Neural progenitor cell (in vitro differentiated cells): ENCODE data around the gene NCOR1. TPM values are rescaled to one million over a fixed set of nuclear protein-coding genes. Genes with fewer than 3 reads are reported as not detected.
"Not testable (repeated sequence)": the region's sequence is repeated elsewhere in the genome, so short reads cannot be mapped to it uniquely, and the experiment has no call there.

Source experiments
- DNase-seq: peaks from one replicate; pipeline ENCODE4 v3.0.0-alpha.2; 2016; ENCODE audit warnings: low spot score
- H2AFZ ChIP-seq: fragments of 200-600 bp; sonication (generic); replicated peaks from 2 replicates; pipeline ENCODE4 v1.6.1; 2016; ENCODE audit warnings: antibody characterized with exemption
- H3F3A ChIP-seq: fragments of 200-600 bp; sonication (generic); 2 replicates; pipeline ENCODE4 v1.6.1; 2016; ENCODE audit warnings: antibody characterized with exemption, low read depth
- H3K27ac ChIP-seq: fragments of 200-600 bp; sonication (generic); 2 replicates; pipeline ENCODE4 v1.5.1; 2016; ENCODE audit warnings: mild to moderate bottlenecking
- H3K27me3 ChIP-seq: fragments of 200-600 bp; sonication (generic); 2 replicates; pipeline ENCODE4 v1.6.1; 2016; ENCODE audit warnings: mild to moderate bottlenecking, moderate library complexity
- H3K36me3 ChIP-seq: fragments of 200-600 bp; sonication (generic); 2 replicates; pipeline ENCODE4 v1.5.1; 2016
- H3K4me1 ChIP-seq: fragments of 200-600 bp; sonication (generic); 2 replicates; pipeline ENCODE4 v1.6.1; 2016; ENCODE audit warnings: mixed run types
- H3K4me2 ChIP-seq: fragments of 200-600 bp; sonication (generic); 2 replicates; pipeline ENCODE4 v1.6.1; 2016
- H3K4me3 ChIP-seq: fragments of 200-600 bp; sonication (generic); 2 replicates; pipeline ENCODE4 v1.5.1; 2016
- H3K79me2 ChIP-seq: fragments of 200-600 bp; sonication (generic); 2 replicates; pipeline ENCODE4 v1.6.1; 2016; ENCODE audit warnings: low read depth
- H3K9ac ChIP-seq: fragments of 200-600 bp; sonication (generic); 2 replicates; pipeline ENCODE4 v1.6.1; 2016
- H3K9me3 ChIP-seq: fragments of 200-600 bp; sonication (generic); 2 replicates; pipeline ENCODE4 v1.5.1; 2016; ENCODE audit warnings: low read depth
- H4K20me1 ChIP-seq: fragments of 200-600 bp; sonication (generic); 2 replicates; pipeline ENCODE4 v1.6.1; 2016; ENCODE audit warnings: low read depth
- H3K27ac Mint-ChIP-seq: 3 replicates; pipeline ENCODE4 v1.8.0; 2021; ENCODE audit warnings: mixed read lengths
- H3K27me3 Mint-ChIP-seq: 2 replicates; pipeline ENCODE4 v1.8.0; 2022; ENCODE audit warnings: low read depth, mild to moderate bottlenecking, inconsistent platforms, moderate library complexity, mixed read lengths; ENCODE audit not compliant: insufficient read depth
- H3K36me3 Mint-ChIP-seq: 3 replicates; pipeline ENCODE4 v1.8.0; 2021; ENCODE audit warnings: mixed read lengths
- H3K4me1 Mint-ChIP-seq: 3 replicates; pipeline ENCODE4 v1.8.0; 2021; ENCODE audit warnings: mixed read lengths
- H3K4me3 Mint-ChIP-seq: 3 replicates; pipeline ENCODE4 v1.8.0; 2021; ENCODE audit warnings: mild to moderate bottlenecking, moderate library complexity, mixed read lengths
- H3K9me3 Mint-ChIP-seq: 3 replicates; pipeline ENCODE4 v1.8.0; 2020; ENCODE audit warnings: mixed read lengths
- CTCF ChIP-seq: fragments of 200-600 bp; sonication (generic); IDR thresholded peaks from 2 replicates; pipeline ENCODE4 v1.5.1; 2017; ENCODE audit warnings: antibody characterized with exemption, mild to moderate bottlenecking
- EZH2 ChIP-seq: fragments of 200-600 bp; sonication (generic); IDR thresholded peaks from 2 replicates; pipeline ENCODE4 v1.6.1; 2017; ENCODE audit warnings: antibody characterized with exemption, mild to moderate bottlenecking, moderate library complexity
- EZH2phosphoT487 ChIP-seq: fragments of 200-600 bp; sonication (generic); IDR thresholded peaks from 2 replicates; pipeline ENCODE4 v1.6.1; 2017; ENCODE audit warnings: antibody characterized with exemption
- total RNA-seq: library from RNA; depleted of rRNA; stranded (reverse); fragments of >200 nt; gene quantifications from 2 replicates; pipeline ENCODE4 v1.2.3, GENCODE V29; 2015; ENCODE audit warnings: low replicate concordance

NCOR1 gene
- total RNA-seq, 1 donor from 2014 or later, result 86.8 TPM

GRCh38 chr17:16181581-16181980 lies 33.8 kb downstream of the NCOR1 start:
- no peaks in the 10 kb centered on the region for H3K27me3 ChIP-seq
- no peaks in the 10 kb centered on the region for H3K9me3 ChIP-seq
- H3K27ac ChIP-seq, result no peak overlapping the region
- TF ChIP-seq EZH2phosphoT487, result no peak
- no peak for TF ChIP-seq EZH2
- TF ChIP-seq CTCF, result no peak
- peaks cover 17% of the 10 kb centered on the region for H3K36me3 ChIP-seq
- no peaks in the 10 kb centered on the region for H3F3A ChIP-seq
- Mint-ChIP-seq H3K4me1 (no peaks in the 10 kb centered on the region), H3K4me3 (no peak overlapping the region), H3K27me3 (no peaks in the 10 kb centered on the region), H3K36me3 (peaks cover 58% of the 10 kb centered on the region), H3K9me3 (peaks cover 12% of the 10 kb centered on the region), H3K27ac (no peak overlapping the region)
- no peak overlapping the region for H3K4me3 ChIP-seq
- no peak overlapping the region for H2AFZ ChIP-seq
- H4K20me1 ChIP-seq, result peaks cover 5% of the 10 kb centered on the region
- H3K4me1 ChIP-seq, result no peaks in the 10 kb centered on the region
- no peak for DNase-seq
- H3K79me2 ChIP-seq, result peaks cover 90% of the 10 kb centered on the region
- H3K9ac ChIP-seq, result no peak overlapping the region
- no peak overlapping the region for H3K4me2 ChIP-seq

GRCh38 chr17:16178836-16179235 lies 36.5 kb downstream of the NCOR1 start:
- H3F3A ChIP-seq, result no peaks in the 10 kb centered on the region
- no peak overlapping the region for H3K4me3 Mint-ChIP-seq

GRCh38 chr17:16171613-16172012 lies 43.7 kb downstream of the NCOR1 start:
- peaks cover 16% of the 10 kb centered on the region for H3K36me3 Mint-ChIP-seq
- H3K79me2 ChIP-seq, result peaks cover 46% of the 10 kb centered on the region

More at GRCh38 chr17:16178836-16179235, 36.5 kb downstream of the NCOR1 start:
- Histone ChIP-seq H3K9me3 (no peaks in the 10 kb centered on the region), H4K20me1 (peaks cover 4% of the 10 kb centered on the region), H3K27ac (no peak overlapping the region), H3K4me3 (no peak overlapping the region), H3K4me1 (no peaks in the 10 kb centered on the region), H3K9ac (no peak overlapping the region), H2AFZ (no peak overlapping the region), H3K36me3 (peaks cover 7% of the 10 kb centered on the region), H3K27me3 (no peaks in the 10 kb centered on the region), H3K79me2 (peaks cover 92% of the 10 kb centered on the region), H3K4me2 (no peak overlapping the region)
- H3K36me3 Mint-ChIP-seq, result peaks cover 38% of the 10 kb centered on the region
- DNase-seq, result no peak
- TF ChIP-seq EZH2 (no peak), CTCF (no peak), EZH2phosphoT487 (no peak)
- H3K27ac Mint-ChIP-seq, result no peak overlapping the region
- H3K9me3 Mint-ChIP-seq, result peaks cover 12% of the 10 kb centered on the region
- H3K27me3 Mint-ChIP-seq, result no peaks in the 10 kb centered on the region
- no peaks in the 10 kb centered on the region for H3K4me1 Mint-ChIP-seq

GRCh38 chr17:16166766-16167165 lies 48.6 kb downstream of the NCOR1 start:
- H2AFZ ChIP-seq, H3K36me3 ChIP-seq, H3K27ac ChIP-seq, H3K27me3 ChIP-seq, H3K4me1 ChIP-seq, H3K9me3 Mint-ChIP-seq, H3K9me3 ChIP-seq, DNase-seq, H3K27me3 Mint-ChIP-seq, H3K4me1 Mint-ChIP-seq, H3K27ac Mint-ChIP-seq, H3K4me3 Mint-ChIP-seq, H3K4me3 ChIP-seq, H3F3A ChIP-seq, H3K4me2 ChIP-seq, H3K9ac ChIP-seq, H4K20me1 ChIP-seq: not testable (repeated sequence)
- H3K79me2 ChIP-seq, result peaks cover 16% of the 10 kb centered on the region
- H3K36me3 Mint-ChIP-seq, result peaks cover 20% of the 10 kb centered on the region

More at GRCh38 chr17:16171613-16172012, 43.7 kb downstream of the NCOR1 start:
- Histone ChIP-seq H4K20me1 (peaks cover 4% of the 10 kb centered on the region), H3K9ac (no peak overlapping the region), H3K27ac (no peak overlapping the region), H3K4me1 (no peaks in the 10 kb centered on the region), H3K9me3 (no peaks in the 10 kb centered on the region), H3K4me2 (no peak overlapping the region), H2AFZ (no peak overlapping the region), H3K27me3 (no peaks in the 10 kb centered on the region), H3K36me3 (peaks cover 6% of the 10 kb centered on the region), H3F3A (no peaks in the 10 kb centered on the region), H3K4me3 (no peak overlapping the region)
- DNase-seq, result no peak
- Mint-ChIP-seq H3K27me3 (peaks cover 3% of the 10 kb centered on the region), H3K4me3 (no peak overlapping the region), H3K27ac (no peak overlapping the region), H3K4me1 (no peaks in the 10 kb centered on the region), H3K9me3 (no peaks in the 10 kb centered on the region)
- TF ChIP-seq EZH2phosphoT487, result no peak
